Osteoblast (primary cell): ENCODE measurements around the gene NIM1K. TPM values are rescaled to one million over a fixed set of nuclear protein-coding genes. Genes with fewer than 3 reads are reported as not detected.

Source experiments
- DNase-seq: peaks from one replicate; pipeline ENCODE4 v3.0.0; 2011; ENCODE audit warnings: low spot score, mixed read lengths; ENCODE audit not compliant: insufficient read length; ENCODE audit errors: missing footprints
- H2AFZ ChIP-seq: 2 replicates; pipeline ENCODE4 v1.6.0; 2011; ENCODE audit warnings: mild to moderate bottlenecking, low read length
- H3K27ac ChIP-seq: 2 replicates; pipeline ENCODE4 v1.5.1; 2011; ENCODE audit warnings: mild to moderate bottlenecking, low read depth, low read length, moderate library complexity
- H3K27me3 ChIP-seq: 2 replicates; pipeline ENCODE4 v1.6.0; 2012; ENCODE audit warnings: mild to moderate bottlenecking, control low read depth, inconsistent platforms, low read length, moderate library complexity; ENCODE audit not compliant: insufficient read depth
- H3K36me3 ChIP-seq: 2 replicates; pipeline ENCODE4 v1.5.1; 2011; ENCODE audit warnings: mild to moderate bottlenecking, low read length, control low read depth, moderate library complexity; ENCODE audit not compliant: insufficient read depth
- H3K4me1 ChIP-seq: 2 replicates; pipeline ENCODE4 v1.5.1; 2011; ENCODE audit warnings: mild to moderate bottlenecking, low read length, control low read depth, moderate library complexity; ENCODE audit not compliant: insufficient read depth
- H3K4me2 ChIP-seq: 2 replicates; pipeline ENCODE4 v1.6.0; 2011; ENCODE audit warnings: mild to moderate bottlenecking, low read length; ENCODE audit not compliant: insufficient read depth
- H3K4me3 ChIP-seq: fragments of 200-600 bp; sonication (generic); 3 replicates; pipeline ENCODE4 v1.5.1; 2012; ENCODE audit warnings: mild to moderate bottlenecking, low read length, inconsistent platforms; ENCODE audit not compliant: insufficient read depth
- H3K79me2 ChIP-seq: 2 replicates; pipeline ENCODE4 v1.6.0; 2012; ENCODE audit warnings: mild to moderate bottlenecking, low read length, control low read depth, inconsistent platforms; ENCODE audit not compliant: insufficient read depth
- H3K9me3 ChIP-seq: 2 replicates; pipeline ENCODE4 v1.5.1; 2011; ENCODE audit warnings: low read depth, low read length, control low read depth
- H4K20me1 ChIP-seq: 2 replicates; pipeline ENCODE4 v1.6.0; 2012; ENCODE audit warnings: mild to moderate bottlenecking, low read length, control low read depth; ENCODE audit not compliant: insufficient read depth
- CTCF ChIP-seq: IDR thresholded peaks from 2 replicates; pipeline ENCODE4 v1.5.1; 2011; ENCODE audit warnings: mild to moderate bottlenecking, low read depth, low read length, moderate library complexity; ENCODE audit errors: extremely low read depth
- total RNA-seq: library from RNA; depleted of rRNA; stranded (reverse); fragments of >200 nt; gene quantifications from 2 replicates; pipeline ENCODE4 v1.2.3, GENCODE V29; 2012

NIM1K gene
- total RNA-seq, 1 donor = 1.1 TPM

GRCh38 chr5:43288269-43288831 is 96.3 kb downstream of the NIM1K start:
- Histone ChIP-seq H2AFZ (no peak overlapping the region), H3K4me1 (peaks cover 7% of the 10 kb centered on the region), H3K4me3 (no peak overlapping the region), H3K9me3 (no peaks in the 10 kb centered on the region), H3K36me3 (peaks cover 35% of the 10 kb centered on the region), H4K20me1 (no peaks in the 10 kb centered on the region), H3K79me2 (no peaks in the 10 kb centered on the region), H3K4me2 (no peak overlapping the region), H3K27ac (no peak overlapping the region), H3K27me3 (no peaks in the 10 kb centered on the region)
- DNase-seq = no peak
- TF ChIP-seq CTCF = no peak

GRCh38 chr5:43290726-43291125 is 98.7 kb downstream of the NIM1K start:
- H3K4me3 ChIP-seq = no peak overlapping the region
- peaks cover 7% of the 10 kb centered on the region for H3K79me2 ChIP-seq
- no peak overlapping the region for H2AFZ ChIP-seq
- no peak for TF ChIP-seq CTCF
- H3K9me3 ChIP-seq = no peaks in the 10 kb centered on the region
- H3K4me1 ChIP-seq = peaks cover 14% of the 10 kb centered on the region
- no peak overlapping the region for H3K4me2 ChIP-seq
- H3K27me3 ChIP-seq = no peaks in the 10 kb centered on the region
- no peak for DNase-seq
- H3K27ac ChIP-seq = no peak overlapping the region
- no peaks in the 10 kb centered on the region for H4K20me1 ChIP-seq
- peaks cover 50% of the 10 kb centered on the region for H3K36me3 ChIP-seq

- Histone ChIP-seq H3K9me3 (no peaks in the 10 kb centered on the region), H3K4me1 (peaks cover 11% of the 10 kb centered on the region), H2AFZ (no peak overlapping the region), H3K4me2 (no peak overlapping the region), H4K20me1 (peaks cover 4% of the 10 kb centered on the region), H3K79me2 (peaks cover 32% of the 10 kb centered on the region), H3K36me3 (peaks cover 57% of the 10 kb centered on the region), H3K27ac (peak overlapping the region; percentile 47), H3K27me3 (no peaks in the 10 kb centered on the region), H3K4me3 (no peak overlapping the region)
- TF ChIP-seq CTCF = no peak
- DNase-seq = no peak
Measured at GRCh38 chr5:43294226-43294625, 102.2 kb downstream of the NIM1K start.

- peaks cover 10% of the 10 kb centered on the region for H4K20me1 ChIP-seq
- no peaks in the 10 kb centered on the region for H3K9me3 ChIP-seq
- no peak overlapping the region for H3K4me3 ChIP-seq
- DNase-seq = no peak
- H3K36me3 ChIP-seq = peaks cover 60% of the 10 kb centered on the region
- peaks cover 39% of the 10 kb centered on the region for H3K79me2 ChIP-seq
- H3K27me3 ChIP-seq = no peaks in the 10 kb centered on the region
- H3K4me1 ChIP-seq = peaks cover 11% of the 10 kb centered on the region
- H3K4me2 ChIP-seq = no peak overlapping the region
- H2AFZ ChIP-seq = no peak overlapping the region
- H3K27ac ChIP-seq = no peak overlapping the region
- no peak for TF ChIP-seq CTCF
Measured at GRCh38 chr5:43295202-43295601, 103.2 kb downstream of the NIM1K start.
